ENCODE data around the gene ITPKC. TPM values are rescaled to one million over a fixed set of nuclear protein-coding genes. Genes with fewer than 3 reads are reported as not detected.
"Not testable (repeated sequence)": the region's sequence is repeated elsewhere in the genome, so short reads cannot be mapped to it uniquely, and the experiment has no call there.

The ITPKC gene
- total RNA-seq, 1 donor from 2014 or later = 29.8 TPM

- DNase-seq = no peak
Observed at GRCh38 chr19:40717880-40718773, 1.2 kb downstream of the ITPKC start.

GRCh38 chr19:40718774-40719391, 2.0 kb downstream of the ITPKC start:
- DNase-seq = no peak

DNA sequence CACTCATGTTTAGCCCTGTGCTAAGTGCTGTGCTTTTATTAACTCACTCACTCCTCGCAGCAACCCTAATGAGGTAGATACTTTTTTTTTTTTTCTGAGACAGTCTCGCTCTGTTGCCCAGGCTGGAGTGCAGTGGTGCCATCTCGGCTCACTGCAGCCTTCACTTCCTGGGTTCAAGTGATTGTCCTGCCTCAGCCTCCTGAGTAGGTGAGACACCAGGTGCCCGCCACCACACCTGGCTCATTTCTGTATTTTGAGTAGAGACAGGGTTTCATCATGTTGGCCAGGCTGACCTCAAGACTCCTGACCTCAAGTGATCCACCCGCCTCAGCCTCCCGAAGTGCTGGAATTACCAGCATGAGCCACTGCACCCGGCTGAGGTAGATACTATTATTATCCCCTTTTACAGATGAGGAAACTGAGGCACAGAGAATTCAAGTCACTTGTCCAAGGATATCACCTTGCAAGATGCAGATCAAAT, 2.5 kb downstream of the ITPKC start:
- no peak for DNase-seq

DNA sequence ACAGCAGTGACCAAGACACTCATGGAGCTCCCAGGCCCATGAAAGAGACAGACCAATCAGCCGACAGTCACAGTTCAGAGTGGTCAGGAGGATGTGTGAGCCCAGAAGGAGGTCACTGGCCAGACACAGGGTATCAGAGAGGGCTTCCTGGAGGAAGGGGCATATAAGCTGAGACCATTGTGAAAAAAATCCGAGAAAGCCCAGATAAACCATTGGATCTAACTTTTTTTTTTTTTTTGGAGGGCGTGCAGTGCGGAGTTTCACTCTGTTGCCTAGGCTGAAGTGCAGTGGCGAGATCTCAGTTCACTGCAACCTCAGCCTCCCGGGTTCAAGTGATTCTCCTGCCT, 4.2 kb downstream of the ITPKC start:
- no peak for DNase-seq

- no peak for DNase-seq
Observed at GRCh38 chr19:40721936-40722661, 5.2 kb downstream of the ITPKC start.

DNA sequence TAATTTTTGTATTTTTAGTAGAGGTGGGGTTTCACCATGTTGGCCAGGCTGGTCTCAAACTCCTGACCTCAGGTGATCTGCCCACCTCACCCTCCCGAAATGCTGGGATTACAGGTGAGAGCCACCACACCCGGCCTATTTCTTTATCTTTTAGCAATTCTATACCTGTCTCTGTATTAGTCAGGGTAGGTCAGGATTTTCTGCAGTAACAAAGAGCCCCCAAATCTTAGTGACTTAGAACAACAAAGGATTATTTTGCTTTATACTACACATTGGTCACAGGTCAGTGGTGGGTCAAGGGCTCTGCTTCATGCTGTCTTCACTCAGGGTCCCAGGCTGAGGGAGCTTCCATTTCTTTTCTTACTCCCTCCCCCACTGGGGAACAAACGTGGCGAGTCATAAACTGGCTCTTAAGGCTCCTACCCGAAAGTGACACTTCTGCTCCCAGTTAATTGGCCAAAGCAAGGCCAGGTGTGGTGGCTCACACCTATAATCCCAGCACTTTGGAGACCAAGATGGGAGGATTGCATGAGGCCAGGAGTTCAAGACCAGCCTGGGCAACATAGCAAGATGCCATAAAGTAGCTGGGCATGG, 6.8 kb downstream of the ITPKC start:
- DNase-seq = no peak

DNA sequence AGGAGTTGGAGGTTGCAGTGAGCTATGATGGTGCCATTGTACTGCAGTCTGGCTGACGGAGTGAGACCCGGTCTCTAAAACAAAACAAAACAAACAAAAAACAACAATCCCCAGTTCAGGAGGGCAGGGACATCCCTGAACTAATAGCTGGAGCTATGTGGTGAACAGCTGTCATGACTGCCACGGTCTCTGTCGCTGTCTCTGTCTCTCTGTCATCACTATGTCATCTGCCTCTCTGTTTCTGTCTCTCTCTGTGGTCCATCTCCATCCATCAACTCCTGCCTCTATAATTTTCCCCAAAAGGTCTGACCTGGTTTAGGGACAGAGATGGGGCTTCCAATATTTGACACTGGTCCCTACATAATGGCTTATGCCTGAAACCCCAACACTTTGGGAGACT, 7.4 kb downstream of the ITPKC start:
- no peak for DNase-seq

GRCh38 chr19:40724855-40725254, 7.9 kb downstream of the ITPKC start:
- no peak for DNase-seq

- no peak for DNase-seq
Observed at GRCh38 chr19:40726279-40726678, 9.4 kb downstream of the ITPKC start.

DNA sequence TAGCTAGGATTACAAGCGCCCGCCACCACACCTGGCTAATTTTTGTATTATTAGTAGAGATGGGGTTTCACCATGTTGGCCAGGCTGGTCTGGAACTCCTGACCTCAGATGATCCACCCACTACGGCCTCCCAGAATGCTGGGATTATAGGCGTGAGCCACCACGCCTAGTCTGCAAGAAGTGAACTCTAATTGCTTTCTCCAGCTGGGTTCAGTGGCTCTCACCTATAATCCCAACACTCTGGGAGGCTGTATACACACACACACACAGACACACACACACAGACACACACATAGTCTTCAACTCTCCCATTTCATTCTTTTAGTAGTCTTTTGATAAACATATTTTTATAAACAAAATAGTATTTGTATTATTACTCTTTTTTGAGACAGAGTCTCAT, 13.2 kb downstream of the ITPKC start:
- not testable (repeated sequence) for DNase-seq

- DNase-seq = not testable (repeated sequence)
Observed at GRCh38 chr19:40732304-40732703, 15.4 kb downstream of the ITPKC start.

DNA sequence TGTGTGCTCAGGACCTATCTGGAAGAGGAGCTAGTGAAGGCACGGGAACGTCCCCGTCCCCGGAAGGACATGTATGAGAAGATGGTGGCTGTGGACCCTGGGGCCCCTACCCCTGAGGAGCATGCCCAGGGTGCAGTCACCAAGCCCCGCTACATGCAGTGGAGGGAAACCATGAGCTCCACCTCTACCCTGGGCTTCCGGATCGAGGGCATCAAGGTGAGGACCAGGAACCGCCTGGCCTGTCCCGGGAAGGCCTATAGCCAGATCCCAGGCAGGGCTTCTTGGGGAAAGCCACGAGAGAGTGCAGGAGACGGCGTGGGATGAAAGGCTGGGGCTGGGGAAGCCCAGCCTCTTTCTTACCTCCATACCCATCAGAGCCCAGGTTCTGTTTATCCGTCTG, 16.2 kb downstream of the ITPKC start:
- DNase-seq = no peak

- no peak for DNase-seq
Observed at GRCh38 chr19:40735013-40735771, 18.3 kb downstream of the ITPKC start.

DNA sequence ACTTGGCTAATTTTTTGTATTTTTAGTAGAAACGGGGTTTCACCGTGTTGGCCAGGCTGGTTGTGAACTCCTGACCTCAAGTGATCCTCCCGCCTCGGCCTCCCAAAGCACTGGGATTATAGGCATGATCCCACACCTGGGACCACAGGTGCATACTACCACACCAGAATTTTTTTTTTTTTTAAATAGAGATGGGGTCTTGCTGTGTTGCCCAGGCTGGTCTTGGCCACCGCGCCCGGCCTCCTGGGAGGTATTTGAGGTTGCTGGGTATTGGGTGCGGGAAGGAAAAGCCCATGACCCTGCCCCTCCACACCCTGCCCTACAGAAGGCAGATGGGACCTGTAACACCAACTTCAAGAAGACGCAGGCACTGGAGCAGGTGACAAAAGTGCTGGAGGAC, 19.7 kb downstream of the ITPKC start:
- DNase-seq = no peak

GRCh38 chr19:40737102-40737644, 20.3 kb downstream of the ITPKC start:
- DNase-seq = no peak

DNA sequence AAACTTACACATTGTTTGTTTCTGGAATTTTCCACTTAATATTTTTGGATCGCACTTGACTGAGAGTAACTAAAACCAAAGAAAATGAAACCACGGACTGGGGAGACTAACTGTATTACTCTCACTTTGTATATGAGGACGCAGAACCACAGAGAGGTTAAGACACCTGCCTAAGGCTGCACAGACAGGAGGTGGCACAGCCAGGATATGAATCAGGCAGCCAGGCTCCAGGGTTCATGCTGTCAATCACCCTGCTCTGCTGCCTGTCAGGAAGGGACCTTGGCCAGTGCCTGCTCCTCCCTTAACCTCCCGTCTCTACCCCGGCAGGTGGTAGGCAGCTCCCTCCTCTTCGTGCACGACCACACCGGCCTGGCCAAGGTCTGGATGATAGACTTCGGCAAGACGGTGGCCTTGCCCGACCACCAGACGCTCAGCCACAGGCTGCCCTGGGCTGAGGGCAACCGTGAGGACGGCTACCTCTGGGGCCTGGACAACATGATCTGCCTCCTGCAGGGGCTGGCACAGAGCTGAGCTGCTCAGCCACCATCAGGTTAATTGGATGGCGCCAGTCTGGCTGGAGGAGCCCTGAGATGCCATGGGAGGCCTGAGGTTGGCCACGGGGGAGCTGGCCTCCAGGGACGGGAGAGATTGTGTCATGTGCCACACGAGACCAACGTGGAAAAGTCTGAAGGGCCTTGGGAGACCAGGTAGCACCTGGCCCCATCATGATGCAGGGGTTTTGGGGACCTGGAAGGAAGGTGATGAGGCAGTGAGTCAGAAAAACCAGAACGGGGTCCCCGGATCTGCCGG, 22.3 kb downstream of the ITPKC start:
- DNase-seq = no peak

GRCh38 chr19:40739871-40740703, 23.2 kb downstream of the ITPKC start:
- no peak for DNase-seq

DNA sequence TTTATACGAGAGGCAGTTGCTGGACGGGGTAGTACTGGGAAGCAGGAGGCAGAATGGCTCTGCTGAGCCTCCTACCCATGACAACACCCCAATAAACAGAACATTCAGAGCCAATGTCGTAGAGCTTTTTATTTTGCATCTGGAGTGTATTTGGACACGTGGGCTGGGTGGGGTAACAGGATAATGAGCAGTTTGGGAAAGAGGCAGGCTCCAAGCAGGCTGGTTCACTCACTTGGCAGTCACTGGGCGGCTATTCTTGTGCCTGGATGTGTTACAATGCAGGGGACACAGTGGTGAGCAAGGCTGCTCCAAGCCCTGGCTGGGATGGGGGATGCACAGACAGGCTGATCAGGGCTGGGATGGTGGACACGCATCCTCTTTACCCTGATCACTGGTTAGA, 23.8 kb downstream of the ITPKC start:
- peak; percentile 80 for DNase-seq

GRCh38 chr19:40741527-40742390, 24.8 kb downstream of the ITPKC start:
- no peak for DNase-seq
